NCI-H1436 (cell line): ENCODE data around the gene SMG7.

Source experiments
- DNase-seq: peaks from one replicate; lab custom pipeline; 2025; lab: John Stamatoyannopoulos, UW

Gene SMG7

DNA sequence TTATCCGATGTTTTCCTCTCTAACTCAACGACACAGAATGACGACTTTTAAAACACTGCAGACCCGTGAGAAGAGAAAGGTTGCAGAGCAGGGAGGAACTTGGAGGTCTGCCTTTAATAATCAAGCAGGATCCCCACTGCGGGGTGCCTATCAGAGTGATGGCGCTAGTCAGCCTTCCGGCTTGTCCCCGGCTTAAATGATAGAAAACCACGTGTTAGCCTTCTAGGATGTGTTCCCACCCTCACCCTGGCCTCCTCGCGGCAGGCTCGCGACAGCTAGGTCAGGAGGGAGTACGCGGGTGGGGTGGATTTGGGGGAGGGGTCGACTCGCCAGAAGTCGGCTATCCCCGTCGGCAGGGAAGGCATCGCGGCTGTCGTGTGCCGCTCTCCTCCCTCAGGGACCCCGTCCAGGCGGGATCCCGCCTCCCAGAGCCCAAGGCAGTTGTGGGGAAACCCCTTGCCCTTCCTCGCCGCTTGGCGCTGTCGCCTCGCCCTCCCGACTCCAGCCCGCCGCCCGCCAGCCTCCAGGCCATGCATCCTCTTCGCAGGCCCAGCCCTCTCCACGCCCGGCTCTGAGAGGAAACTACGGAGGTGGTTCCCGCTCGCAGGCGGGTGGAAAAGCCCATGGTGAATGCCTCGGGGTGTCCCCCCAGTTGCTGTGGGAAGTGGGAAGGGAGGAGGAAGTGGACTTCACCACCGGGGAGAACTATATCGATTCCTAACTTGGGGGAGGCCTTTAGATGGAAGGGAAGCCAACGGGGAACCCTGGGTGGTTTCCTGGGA lies 1.1 kb upstream of the SMG7 start:
- peak; percentile 77 for DNase-seq

GRCh38 chr1:183471743-183472487 lies 384 bp upstream of the SMG7 start:
- peak; percentile 94 for DNase-seq

- DNase-seq, result no peak
These were observed 878 bp downstream of the SMG7 start for GRCh38 chr1:183473217-183473536.

GRCh38 chr1:183476081-183476480 lies 3.8 kb downstream of the SMG7 start:
- DNase-seq, result no peak

DNA sequence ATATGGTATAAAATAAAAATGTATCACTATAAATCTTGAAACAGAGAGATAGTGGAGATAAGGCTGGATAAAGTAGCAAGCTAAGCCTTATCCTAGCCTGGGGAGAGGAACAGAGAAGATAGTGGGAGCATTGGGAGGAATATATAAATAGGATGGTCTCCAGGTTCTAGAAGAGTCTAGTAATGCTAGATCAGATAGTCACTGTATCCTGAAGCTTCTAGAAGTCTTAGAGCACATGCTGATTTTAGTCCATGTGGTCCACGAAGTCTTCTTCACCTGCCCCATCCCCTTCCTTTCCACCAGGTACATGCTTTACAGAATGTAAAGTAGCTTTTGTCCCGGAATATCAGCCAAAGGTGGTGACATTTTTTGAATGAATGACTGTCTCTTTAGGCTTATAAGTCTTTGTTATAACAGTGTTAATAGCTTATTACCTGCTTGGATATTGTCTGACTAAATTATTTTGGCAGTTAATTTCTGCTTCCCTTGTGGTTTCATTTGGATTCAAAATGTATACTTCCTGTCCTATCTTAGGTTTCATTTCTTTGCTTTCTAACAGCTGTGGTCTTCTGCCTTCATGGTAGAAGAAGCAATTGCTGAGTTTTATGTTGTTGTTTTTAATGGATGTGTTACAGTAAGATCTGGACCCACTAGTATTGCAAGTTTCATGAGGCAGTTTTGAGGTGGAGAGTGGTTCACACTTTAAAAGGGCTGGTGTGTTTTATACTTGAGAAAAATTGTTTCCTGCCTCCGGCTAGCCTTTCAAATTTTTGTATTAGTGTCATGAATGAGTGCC lies 5.9 kb downstream of the SMG7 start:
- no peak for DNase-seq

DNA sequence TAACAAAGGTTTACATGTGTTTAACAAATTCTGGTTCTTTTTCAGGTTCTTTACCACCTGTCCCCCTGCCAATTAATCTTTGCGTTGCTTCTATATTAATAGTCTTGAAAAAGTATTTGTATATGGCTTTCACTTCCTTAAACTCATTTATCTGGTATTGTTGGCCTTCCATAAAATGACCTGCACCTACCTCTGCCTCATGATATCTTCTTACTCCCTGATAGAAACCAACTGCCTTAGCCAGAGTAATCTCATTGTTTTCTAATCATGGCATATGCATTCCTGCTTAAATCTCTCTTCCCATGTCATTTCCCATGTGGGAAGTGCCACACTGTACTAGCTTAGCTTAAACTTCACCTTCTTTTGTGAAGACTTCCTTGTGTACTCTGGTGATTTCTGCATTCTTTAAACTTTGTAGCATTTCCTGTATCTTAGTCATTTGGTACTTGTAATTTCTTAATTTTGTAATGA lies 8.7 kb downstream of the SMG7 start:
- DNase-seq, result no peak

DNA sequence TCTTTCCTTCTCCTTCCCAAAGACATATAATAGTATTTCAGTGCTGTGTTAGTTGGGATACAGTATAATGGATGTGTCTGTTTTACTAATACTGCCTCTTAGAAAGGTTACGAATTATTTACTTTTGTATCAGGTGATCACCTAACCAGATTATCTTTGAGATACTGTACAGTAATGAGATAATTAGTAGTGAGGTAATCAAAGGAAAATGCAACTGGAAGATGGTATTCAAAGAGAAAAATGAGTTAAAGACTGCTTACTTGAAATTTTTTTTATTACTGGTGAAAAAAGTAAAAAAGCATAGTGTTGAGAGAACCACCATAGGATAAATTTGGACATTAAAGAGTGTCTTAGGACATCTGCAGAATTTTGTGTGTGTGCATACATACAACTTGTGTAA lies 10.9 kb downstream of the SMG7 start:
- no peak for DNase-seq

- DNase-seq, result no peak
These were observed 12.0 kb downstream of the SMG7 start for GRCh38 chr1:183484254-183484653.

DNA sequence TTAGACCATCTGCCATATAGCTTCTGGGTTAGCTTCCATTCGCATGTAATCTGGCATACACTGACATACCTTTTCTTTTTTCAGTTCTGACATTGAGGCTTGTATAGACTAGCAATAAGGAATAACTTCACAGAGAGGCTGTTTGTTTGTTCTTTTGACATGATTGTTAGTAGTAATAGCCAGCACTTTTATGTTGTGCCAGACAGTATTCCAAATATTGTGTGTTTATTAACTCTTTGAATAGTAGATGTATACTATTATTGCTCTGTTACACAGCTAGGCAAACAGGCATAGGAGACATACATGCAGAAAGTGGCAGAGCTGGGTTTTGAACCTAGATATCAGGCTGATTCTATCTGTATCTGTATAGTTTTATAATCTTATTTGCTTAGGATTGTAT lies 12.6 kb downstream of the SMG7 start:
- no peak for DNase-seq

- no peak for DNase-seq
These were observed 15.6 kb downstream of the SMG7 start for GRCh38 chr1:183487674-183488442.

DNA sequence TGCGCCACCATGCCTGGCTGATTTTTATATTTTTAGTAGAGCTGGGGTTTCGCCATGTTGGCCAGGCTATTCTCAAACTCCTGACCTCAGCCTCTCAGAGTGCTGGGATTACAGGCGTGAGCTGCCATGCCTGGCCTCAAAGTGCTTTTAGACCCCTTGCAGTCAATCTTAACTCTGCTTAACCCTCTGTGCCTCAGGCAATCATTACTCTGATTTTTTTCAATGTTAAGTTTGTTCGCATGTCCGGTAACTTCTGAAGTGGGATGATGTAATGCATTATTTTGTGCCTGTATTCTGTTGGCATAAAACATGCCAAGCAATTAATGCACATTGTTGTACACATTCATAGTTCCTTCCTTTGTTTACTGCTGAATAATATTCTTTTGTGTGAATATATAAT lies 18.6 kb downstream of the SMG7 start:
- no peak for DNase-seq

DNA sequence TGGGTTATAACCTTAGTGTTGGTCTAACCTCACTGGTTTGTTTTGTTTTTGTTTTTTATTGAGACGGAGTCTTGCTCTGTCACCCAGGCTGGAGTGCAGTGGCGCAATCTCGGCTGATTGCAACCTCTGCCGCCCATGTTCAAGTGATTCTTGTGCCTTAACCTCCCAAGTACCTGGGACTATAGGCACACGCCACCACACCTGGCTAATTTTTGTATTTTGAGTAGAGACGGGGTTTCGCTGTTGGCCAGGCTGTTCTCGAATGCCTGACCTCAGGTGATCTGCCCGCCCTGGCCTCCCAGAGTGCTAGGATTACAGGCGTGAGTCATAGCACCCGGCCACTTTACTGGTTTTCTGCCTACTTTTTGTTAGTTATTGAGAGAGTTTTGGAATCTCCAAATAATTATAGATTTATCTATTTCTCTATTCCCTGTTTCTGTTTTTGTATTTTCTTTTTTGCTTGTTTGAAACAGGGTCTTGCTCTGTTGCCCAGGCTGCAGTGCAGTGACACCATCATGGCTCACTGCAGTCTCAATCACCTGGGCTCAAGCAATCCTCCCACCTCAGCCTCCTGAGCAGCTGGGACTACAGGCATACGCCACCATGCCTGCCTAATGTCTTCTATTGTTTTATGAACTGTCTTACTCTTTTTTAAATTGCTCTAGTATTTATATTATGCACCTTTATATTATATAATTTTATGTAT lies 21.4 kb downstream of the SMG7 start:
- no peak for DNase-seq

DNA sequence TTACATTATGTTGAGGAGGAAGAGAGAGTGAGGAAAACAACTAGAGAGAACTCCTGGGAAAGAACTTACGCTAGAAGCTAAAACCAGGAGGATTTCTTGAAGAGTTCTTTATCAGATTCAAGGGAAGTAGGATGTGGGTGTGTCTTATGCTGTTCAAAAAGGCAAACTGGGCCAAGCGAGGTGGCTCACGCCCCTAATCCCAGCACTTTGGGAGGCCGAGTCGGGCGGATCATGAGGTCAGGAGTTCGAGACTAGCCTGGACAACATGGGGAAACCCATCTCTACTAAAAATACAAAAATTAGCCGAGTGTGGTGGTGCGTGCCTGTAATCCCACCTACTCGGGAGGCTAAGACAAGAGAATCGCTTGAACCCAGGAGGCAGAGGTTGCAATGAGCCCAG lies 23.1 kb downstream of the SMG7 start:
- DNase-seq, result no peak

DNA sequence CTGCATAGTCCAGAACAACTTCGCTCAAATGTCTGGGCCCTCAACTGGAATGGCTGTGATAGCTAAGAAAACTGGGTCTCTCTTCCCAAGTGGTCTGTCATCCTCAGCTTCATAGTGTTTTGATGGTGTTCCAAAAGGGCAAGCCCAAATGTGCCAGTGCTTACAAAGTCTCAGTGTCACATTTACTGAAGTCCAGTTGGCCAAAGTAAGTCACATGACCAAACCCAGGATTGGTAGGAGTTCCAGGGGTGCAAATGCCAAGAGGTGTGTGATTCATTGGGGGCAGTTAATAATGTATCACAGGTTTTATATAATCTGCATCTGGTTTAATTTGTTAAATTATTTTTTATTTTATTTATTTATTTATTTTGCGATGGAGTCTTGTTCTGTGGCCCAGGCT lies 24.9 kb downstream of the SMG7 start:
- DNase-seq, result no peak

- DNase-seq, result no peak
These were observed 26.2 kb downstream of the SMG7 start for GRCh38 chr1:183498342-183498991.

DNA sequence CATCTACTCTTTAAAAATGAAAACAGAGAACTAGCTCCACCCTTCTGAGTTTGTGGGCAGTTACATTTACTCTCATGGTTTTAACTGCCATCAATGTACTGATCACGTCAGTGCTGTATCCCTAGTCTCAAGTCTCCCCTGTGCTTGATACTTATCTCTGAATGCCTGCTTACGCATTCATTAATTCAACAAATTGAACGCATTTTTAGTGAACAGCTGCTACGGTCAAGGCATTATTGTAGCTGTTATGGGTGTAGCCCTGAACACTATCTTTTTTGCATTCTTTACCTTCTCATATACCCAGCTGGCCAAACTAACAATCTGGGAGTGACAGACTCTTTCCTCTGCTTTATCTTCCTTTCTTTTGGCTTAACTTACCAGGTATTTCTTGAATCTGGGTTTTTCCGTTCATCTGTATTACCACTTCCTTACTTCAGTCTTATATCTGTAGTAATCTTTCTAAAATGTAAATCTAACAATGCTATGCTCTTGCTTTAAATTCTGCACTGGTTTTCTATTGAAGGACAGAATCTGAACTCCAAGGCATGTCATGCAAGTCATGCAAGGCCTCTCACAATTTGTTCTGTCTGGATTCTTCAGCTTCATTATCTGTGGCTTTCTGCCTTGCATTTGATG lies 33.3 kb downstream of the SMG7 start:
- no peak for DNase-seq

GRCh38 chr1:183506561-183506960 lies 34.3 kb downstream of the SMG7 start:
- DNase-seq, result no peak

DNA sequence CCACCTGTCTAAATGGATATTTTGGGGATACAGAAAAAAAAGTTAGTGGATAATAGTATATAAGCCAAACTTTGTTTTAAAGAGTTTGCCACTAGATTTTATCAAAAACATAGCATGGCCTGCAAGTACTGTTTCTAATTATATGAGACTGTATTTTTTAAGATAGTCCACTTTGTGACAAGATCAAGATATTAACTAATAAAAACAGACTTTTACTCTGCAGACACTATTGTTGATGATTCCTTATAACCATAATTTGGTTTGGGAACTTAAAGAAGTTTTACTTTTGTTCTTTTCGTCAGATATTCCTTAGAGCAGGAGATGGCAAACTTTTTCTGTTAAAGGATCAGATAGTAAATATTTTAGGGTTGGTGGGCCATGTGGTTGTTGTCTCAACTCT lies 36.4 kb downstream of the SMG7 start:
- no peak for DNase-seq

GRCh38 chr1:183512450-183512849 lies 40.2 kb downstream of the SMG7 start:
- DNase-seq, result no peak

- no peak for DNase-seq
These were observed 41.9 kb downstream of the SMG7 start for GRCh38 chr1:183514235-183514634.
